22Rv1 (cell line): Measurements from ENCODE around the gene ESR1.
"Not testable (repeated sequence)": the region's sequence is repeated elsewhere in the genome, so short reads cannot be mapped to it uniquely, and the experiment has no call there.

Experiments used
- H3K27ac ChIP-seq: fragments of 450-650 bp; 2 replicates; pipeline ENCODE4 v1.5.1; 2017
- CTCF ChIP-seq: fragments of 450-650 bp; IDR thresholded peaks from 2 replicates; pipeline ENCODE4 v1.5.1; 2017; ENCODE audit warnings: mild to moderate bottlenecking
- ZFX ChIP-seq: fragments of 450-650 bp; IDR thresholded peaks from 2 replicates; pipeline ENCODE4 v1.6.1; 2017; ENCODE audit warnings: antibody characterized with exemption, borderline replicate concordance

ESR1 gene

GRCh38 chr6:152071318-152071717 is 263.8 kb downstream of the ESR1 start:
- TF ChIP-seq ZFX (no peak), CTCF (no peak)
- no peak overlapping the region for H3K27ac ChIP-seq

GRCh38 chr6:152071843-152072242 is 264.4 kb downstream of the ESR1 start:
- TF ChIP-seq ZFX (no peak), CTCF (no peak)
- no peak overlapping the region for H3K27ac ChIP-seq

- H3K27ac ChIP-seq = not testable (repeated sequence)
These were observed 268.8 kb downstream of the ESR1 start for GRCh38 chr6:152076242-152076641.

- TF ChIP-seq CTCF = no peak
- TF ChIP-seq ZFX = no peak
- H3K27ac ChIP-seq = no peak overlapping the region
These were observed 270.5 kb downstream of the ESR1 start for GRCh38 chr6:152078001-152078400.

GRCh38 chr6:152078804-152079203 is 271.3 kb downstream of the ESR1 start:
- TF ChIP-seq ZFX (no peak), CTCF (no peak)
- no peak overlapping the region for H3K27ac ChIP-seq

- no peak overlapping the region for H3K27ac ChIP-seq
- TF ChIP-seq ZFX (no peak), CTCF (no peak)
These were observed 278.0 kb downstream of the ESR1 start for GRCh38 chr6:152085451-152085921.

GRCh38 chr6:152086223-152086873 is 278.9 kb downstream of the ESR1 start:
- TF ChIP-seq CTCF = no peak
- TF ChIP-seq ZFX = no peak
- H3K27ac ChIP-seq = no peak overlapping the region

- no peak overlapping the region for H3K27ac ChIP-seq
- TF ChIP-seq ZFX = no peak
- TF ChIP-seq CTCF = no peak
These were observed 279.6 kb downstream of the ESR1 start for GRCh38 chr6:152087096-152087495.
